Breast epithelium (tissue), 4 donors: ENCODE results near the gene PRSS50. TPM values are rescaled to one million over a fixed set of nuclear protein-coding genes. Genes with fewer than 3 reads are reported as not detected.

Experiments
- DNase-seq, 2 donors: peaks; one replicate each; pipeline ENCODE4 v3.0.0-alpha.2; 2019; ENCODE audit warnings: low spot score in 2 of 2
- H3K27ac ChIP-seq, 2 donors: fragments of 200-600 bp; sonication (generic) in 1 of 2; one replicate each; pipeline ENCODE4 v1.5.1; 2016 to 2019; ENCODE audit warnings: mild to moderate bottlenecking in 1 of 2
- H3K27me3 ChIP-seq, 2 donors: fragments of 200-600 bp; sonication (generic) in 1 of 2; one replicate each; pipeline versions ENCODE4 v1.5.1 to v1.6.0; 2017 to 2019; ENCODE audit warnings: control low read depth in 1 of 2, mild to moderate bottlenecking in 1 of 2
- H3K36me3 ChIP-seq: fragments of 200-600 bp; one replicate; pipeline ENCODE4 v1.5.1; 2019
- H3K4me1 ChIP-seq, 2 donors: fragments of 200-600 bp; sonication (generic); one replicate each; pipeline ENCODE4 v1.5.1; 2016 to 2019; ENCODE audit warnings: control low read depth in 1 of 2
- H3K4me3 ChIP-seq, 3 donors: fragments of 200-600 bp; sonication (generic); 1 replicate in 2 of 3; 2 replicates in 1 of 3; pipeline ENCODE4 v1.5.1; 2016 to 2019; ENCODE audit warnings: mild to moderate bottlenecking in 3 of 3, moderate library complexity in 2 of 3
- H3K9me3 ChIP-seq, 2 donors: fragments of 200-600 bp; sonication (generic) in 1 of 2; one replicate each; pipeline ENCODE4 v1.5.1; 2016 to 2019; ENCODE audit warnings: control low read depth in 1 of 2
- CTCF ChIP-seq, 3 donors: fragments of 450-650 bp; IDR thresholded peaks; one replicate each; pipeline ENCODE4 v1.5.1; 2016 to 2017; ENCODE audit warnings: antibody characterized with exemption in 3 of 3, mild to moderate bottlenecking in 3 of 3, moderate library complexity in 3 of 3
- POLR2A ChIP-seq: fragments of 450-650 bp; IDR thresholded peaks from one replicate; pipeline ENCODE4 v1.6.1; 2016; ENCODE audit warnings: antibody characterized with exemption, mild to moderate bottlenecking, moderate library complexity
- POLR2AphosphoS5 ChIP-seq, 3 donors: sonication (generic); formaldehyde crosslinking; IDR thresholded peaks; one replicate each; pipeline ENCODE4 v1.6.1; 2017; ENCODE audit warnings: antibody characterized with exemption in 3 of 3
- intact Hi-C: fragments of 100-400 bp; cut with DNase I; formaldehyde crosslinking; loops from one replicate; pipeline ENCODE4 v1.15.1; 2023; ENCODE audit warnings: low total_unique reads
- total RNA-seq, 3 donors: library from RNA; depleted of rRNA; stranded (reverse); fragments of >200 nt; gene quantifications; one replicate each; pipeline ENCODE4 v1.1.0, GENCODE V29; 2016

Gene PRSS50
- total RNA-seq, 3 donors from 2014 or later = 2.9 to 3.6 TPM; not detected in 1

DNA sequence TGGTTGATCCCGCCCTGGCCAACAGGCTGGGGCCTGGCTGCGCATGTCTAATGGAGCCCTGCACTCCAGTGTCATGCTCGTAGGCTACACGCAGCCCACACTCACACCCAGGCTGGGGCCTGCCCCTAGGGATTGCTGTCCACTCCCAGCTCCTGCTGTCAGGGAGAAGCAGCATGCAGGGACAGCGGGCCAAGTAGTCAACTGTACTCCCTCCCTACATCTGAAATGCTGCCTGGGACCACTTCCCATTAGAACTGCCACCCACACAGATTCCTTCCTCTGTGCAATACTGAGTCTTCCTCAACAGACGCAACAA lies 40.3 kb downstream of the PRSS50 start:
- no peak for DNase-seq
- intact Hi-C loops = no loop called here
- Histone ChIP-seq H3K4me3 (peak overlapping the region in 1 of 3 donors; percentile 40), H3K27ac (peak overlapping the region in 1 of 2 donors; percentile 65), H3K27me3 (no peaks in the 10 kb centered on the region), H3K36me3 (no peaks in the 10 kb centered on the region), H3K4me1 (no peaks in the 10 kb centered on the region), H3K9me3 (no peaks in the 10 kb centered on the region)
- TF ChIP-seq CTCF (IDR thresholded peaks at IDR 0.05) (no peak), POLR2AphosphoS5 (IDR thresholded peaks at IDR 0.05) (no peak), POLR2A (no peak)

DNA sequence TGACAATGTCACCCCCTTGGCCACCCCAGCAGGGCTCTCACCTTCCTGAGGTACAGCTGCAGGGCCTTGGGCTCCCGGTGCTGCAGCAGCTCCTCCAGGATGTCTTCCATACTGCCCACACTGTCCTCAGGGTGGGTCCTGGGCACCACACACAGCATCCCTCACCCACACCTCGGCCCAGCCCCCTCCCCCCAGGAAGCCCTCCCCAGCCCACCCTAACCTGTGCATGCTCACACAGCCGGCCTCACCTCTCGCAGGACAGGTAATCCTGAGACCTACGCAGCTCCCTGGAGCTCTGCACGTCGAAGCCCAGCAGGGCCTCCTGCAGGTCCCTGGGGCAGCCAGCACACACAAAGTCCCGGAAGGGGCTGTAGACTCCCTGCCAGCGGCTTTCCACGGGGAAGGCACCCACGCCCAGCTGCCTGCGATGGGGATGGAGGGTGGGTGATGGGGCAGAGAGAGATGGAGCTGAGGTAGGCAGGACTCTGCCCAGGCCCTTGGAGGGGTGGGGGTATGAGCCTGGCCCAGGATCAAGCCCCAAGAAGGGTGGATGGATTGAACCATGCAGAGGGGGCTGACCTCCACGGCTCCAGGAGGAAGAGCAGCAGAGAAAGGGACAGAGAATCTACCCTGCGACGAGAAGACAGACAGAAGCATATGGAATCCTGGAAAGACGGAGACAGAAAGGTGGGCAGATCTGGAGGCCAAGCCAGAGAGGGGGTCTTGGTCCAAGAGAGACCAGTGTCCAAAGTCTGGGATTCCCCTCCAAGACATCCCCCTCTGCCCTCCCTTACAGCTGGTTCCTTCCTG lies 40.9 kb downstream of the PRSS50 start:
- Histone ChIP-seq H3K27me3 (no peaks in the 10 kb centered on the region), H3K9me3 (no peaks in the 10 kb centered on the region), H3K4me3 (peak overlapping the region in 2 of 3 donors; percentile 5 to 40), H3K4me1 (no peaks in the 10 kb centered on the region), H3K36me3 (no peaks in the 10 kb centered on the region), H3K27ac (peak overlapping the region in 1 of 2 donors; percentile 65)
- no peak for DNase-seq
- intact Hi-C loops = no loop called here
- TF ChIP-seq CTCF (IDR thresholded peaks at IDR 0.05) (no peak), POLR2AphosphoS5 (IDR thresholded peaks at IDR 0.05) (no peak)

DNA sequence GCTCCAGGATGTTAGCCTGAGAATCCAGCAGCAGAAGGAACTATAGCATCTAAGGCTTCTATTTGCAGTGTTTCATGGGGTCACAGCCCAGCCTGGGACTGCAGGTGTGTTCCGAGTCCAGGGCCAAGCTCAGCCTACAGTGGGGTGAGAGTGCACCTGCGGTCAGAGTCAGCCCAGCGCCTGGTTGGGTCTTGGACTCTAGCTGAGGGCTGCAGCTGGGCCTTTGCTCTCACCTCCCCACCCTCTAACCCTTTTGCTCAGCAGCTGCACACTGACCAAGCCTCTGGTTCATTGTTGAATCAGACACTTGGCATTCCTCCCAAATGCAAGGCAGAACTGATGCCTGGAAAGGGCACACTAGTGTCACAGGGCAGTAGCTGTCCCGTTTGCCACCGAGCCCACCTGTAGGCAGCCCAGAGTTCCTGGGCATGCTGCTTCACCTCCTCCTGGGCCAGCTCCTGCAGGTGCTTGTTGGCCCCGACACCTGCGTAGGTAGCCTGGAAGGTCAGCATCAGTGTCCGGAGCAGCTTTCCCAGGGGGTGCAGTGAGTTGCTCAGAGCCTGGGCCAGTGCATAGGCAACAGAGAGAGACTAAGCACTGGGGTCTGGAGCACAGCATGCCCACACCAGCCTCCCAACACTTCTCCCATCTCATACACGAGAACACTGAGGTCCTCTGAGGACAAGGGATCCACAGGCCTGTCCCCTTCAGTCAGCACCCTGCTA lies 41.7 kb downstream of the PRSS50 start:
- DNase-seq = no peak
- Histone ChIP-seq H3K36me3 (no peaks in the 10 kb centered on the region), H3K4me1 (no peaks in the 10 kb centered on the region), H3K4me3 (peak overlapping the region in 2 of 3 donors; percentile 5 to 40), H3K9me3 (no peaks in the 10 kb centered on the region), H3K27ac (no peak overlapping the region), H3K27me3 (no peaks in the 10 kb centered on the region)
- intact Hi-C loops = no loop called here
- TF ChIP-seq CTCF (IDR thresholded peaks at IDR 0.05) (no peak), POLR2AphosphoS5 (IDR thresholded peaks at IDR 0.05) (no peak), POLR2A (no peak)

GRCh38 chr3:46675426-46675825 lies 42.2 kb downstream of the PRSS50 start:
- Histone ChIP-seq H3K36me3 (no peaks in the 10 kb centered on the region), H3K4me3 (no peak overlapping the region), H3K4me1 (no peaks in the 10 kb centered on the region), H3K9me3 (no peaks in the 10 kb centered on the region), H3K27me3 (no peaks in the 10 kb centered on the region), H3K27ac (no peak overlapping the region)
- DNase-seq = no peak
- TF ChIP-seq POLR2AphosphoS5 (IDR thresholded peaks at IDR 0.05) = no peak
- TF ChIP-seq POLR2A = no peak
- TF ChIP-seq CTCF (IDR thresholded peaks at IDR 0.05) = no peak
- intact Hi-C loops = no loop called here
